Activated CD8-positive, alpha-beta memory T cell treated with anti-CD3 and anti-CD28 coated beads for 4 hours (primary cell): ENCODE measurements around the gene CCT5.
"Not testable (repeated sequence)": the region's sequence is repeated elsewhere in the genome, so short reads cannot be mapped to it uniquely, and the experiment has no call there.

Experiments
- DNase-seq, 2 donors: peaks; one replicate each; pipeline ENCODE4 v3.0.0-alpha.2; 2020; ENCODE audit warnings: low read depth in 2 of 2

The CCT5 gene

GRCh38 chr5:10276691-10277090 lies 26.6 kb downstream of the CCT5 start:
- no peak for DNase-seq

GRCh38 chr5:10277773-10278630 lies 27.9 kb downstream of the CCT5 start:
- DNase-seq: no peak

GRCh38 chr5:10278658-10279279 lies 28.7 kb downstream of the CCT5 start:
- no peak for DNase-seq

- DNase-seq: no peak
Observed at GRCh38 chr5:10279328-10279727, 29.2 kb downstream of the CCT5 start.

GRCh38 chr5:10279925-10280720 lies 30.0 kb downstream of the CCT5 start:
- no peak for DNase-seq

- peak; percentile 45 to 58 for DNase-seq
Observed at GRCh38 chr5:10283927-10284635, 34.0 kb downstream of the CCT5 start.

- DNase-seq: not testable (repeated sequence)
Observed at GRCh38 chr5:10285362-10285761, 35.3 kb downstream of the CCT5 start.

- DNase-seq: no peak
Observed at GRCh38 chr5:10286162-10286861, 36.2 kb downstream of the CCT5 start.

- DNase-seq: no peak
Observed at GRCh38 chr5:10286862-10287227, 36.8 kb downstream of the CCT5 start.

GRCh38 chr5:10288592-10289219 lies 38.6 kb downstream of the CCT5 start:
- DNase-seq: no peak

- no peak for DNase-seq
Observed at GRCh38 chr5:10289353-10289752, 39.3 kb downstream of the CCT5 start.

GRCh38 chr5:10289991-10290390 lies 39.9 kb downstream of the CCT5 start:
- no peak for DNase-seq

- DNase-seq: no peak
Observed at GRCh38 chr5:10290438-10290837, 40.4 kb downstream of the CCT5 start.

- DNase-seq: no peak
Observed at GRCh38 chr5:10291692-10292339, 41.7 kb downstream of the CCT5 start.

GRCh38 chr5:10293907-10294662 lies 44.0 kb downstream of the CCT5 start:
- no peak for DNase-seq

GRCh38 chr5:10295619-10296326 lies 45.7 kb downstream of the CCT5 start:
- no peak for DNase-seq

GRCh38 chr5:10297646-10298204 lies 47.6 kb downstream of the CCT5 start:
- DNase-seq: no peak

GRCh38 chr5:10300246-10300645 lies 50.2 kb downstream of the CCT5 start:
- DNase-seq: no peak

- no peak for DNase-seq
Observed at GRCh38 chr5:10301266-10301665, 51.2 kb downstream of the CCT5 start.
